Activated T-helper 1 cell treated with anti-CD3 and anti-CD28 coated beads, Interleukin-2, amount 50 U/mL, for 16 hours (primary cell): ENCODE data around the gene SPTAN1.

Experiments
- DNase-seq, 2 donors: peaks; one replicate each; pipeline ENCODE4 v3.0.0-alpha.2; 2020; ENCODE audit warnings: low read depth in 1 of 2, low spot score in 1 of 2

Gene SPTAN1

GRCh38 chr9:128595471-128595870 is 43.1 kb downstream of the SPTAN1 start:
- no peak for DNase-seq

GRCh38 chr9:128600099-128600498 is 47.7 kb downstream of the SPTAN1 start:
- DNase-seq, result no peak

DNA sequence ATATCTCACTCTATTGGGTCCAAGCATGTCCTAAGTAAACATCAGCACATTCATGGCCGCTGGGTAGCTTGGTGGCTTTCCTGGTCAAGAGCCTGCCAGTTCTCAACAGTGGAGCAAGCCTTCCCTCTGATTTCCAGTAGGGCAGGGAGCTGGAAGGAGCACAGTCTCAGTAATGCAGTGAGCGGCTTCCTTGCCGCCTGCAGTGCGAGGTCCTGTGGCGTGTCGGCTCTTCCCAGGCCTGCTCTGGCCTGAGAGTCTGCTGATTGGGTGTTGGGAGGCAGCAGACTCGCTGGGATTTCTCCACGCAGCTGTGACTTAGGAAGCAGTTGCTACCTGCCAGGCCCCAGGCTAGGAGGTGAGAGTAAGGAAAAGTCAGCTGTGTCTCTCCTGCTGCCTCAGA is 51.3 kb downstream of the SPTAN1 start:
- DNase-seq, result no peak

DNA sequence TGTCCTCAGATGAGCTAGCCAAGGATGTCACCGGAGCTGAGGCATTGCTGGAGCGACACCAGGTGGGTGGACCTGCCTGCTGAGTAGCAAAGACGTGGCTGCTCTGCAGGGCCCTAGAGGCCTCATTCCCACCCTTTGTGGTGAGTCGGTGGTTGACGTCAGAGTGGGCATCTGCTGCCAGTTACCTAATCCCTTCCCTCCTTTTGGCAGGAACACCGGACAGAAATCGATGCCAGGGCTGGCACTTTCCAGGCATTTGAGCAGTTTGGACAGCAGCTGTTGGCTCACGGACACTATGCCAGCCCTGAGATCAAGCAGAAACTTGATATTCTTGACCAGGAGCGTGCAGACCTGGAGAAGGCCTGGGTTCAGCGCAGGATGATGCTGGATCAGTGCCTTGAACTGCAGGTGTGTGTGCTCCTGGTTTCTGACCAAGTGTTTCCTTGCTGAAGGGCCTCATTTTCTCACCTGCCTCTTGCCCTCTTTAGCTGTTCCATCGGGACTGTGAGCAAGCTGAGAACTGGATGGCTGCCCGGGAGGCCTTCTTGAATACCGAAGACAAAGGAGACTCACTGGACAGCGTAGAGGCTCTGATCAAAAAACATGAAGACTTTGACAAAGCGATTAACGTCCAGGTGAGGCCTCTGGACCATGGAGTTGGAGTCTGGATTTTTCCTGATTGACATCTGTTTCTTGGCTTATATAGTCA is 55.4 kb downstream of the SPTAN1 start:
- DNase-seq, result no peak

DNA sequence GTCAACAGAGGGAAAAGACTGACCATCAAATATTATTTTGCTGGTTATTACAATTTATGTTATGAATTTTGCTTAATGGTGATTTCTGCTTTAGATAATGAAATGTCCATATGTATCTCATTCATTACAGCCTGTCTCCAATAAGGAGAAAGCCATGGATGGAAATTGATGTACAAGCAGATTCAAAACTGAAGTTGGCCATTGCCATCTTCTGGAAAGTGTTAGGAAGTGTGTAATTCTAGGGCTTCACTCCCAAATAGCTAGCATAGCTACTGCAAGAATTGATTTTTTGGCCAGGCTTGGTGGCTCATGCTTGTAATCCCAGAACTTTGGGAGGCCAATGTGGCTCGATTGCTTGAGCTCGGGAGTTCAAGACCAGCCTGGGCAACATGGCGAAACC is 58.5 kb downstream of the SPTAN1 start:
- DNase-seq, result no peak

DNA sequence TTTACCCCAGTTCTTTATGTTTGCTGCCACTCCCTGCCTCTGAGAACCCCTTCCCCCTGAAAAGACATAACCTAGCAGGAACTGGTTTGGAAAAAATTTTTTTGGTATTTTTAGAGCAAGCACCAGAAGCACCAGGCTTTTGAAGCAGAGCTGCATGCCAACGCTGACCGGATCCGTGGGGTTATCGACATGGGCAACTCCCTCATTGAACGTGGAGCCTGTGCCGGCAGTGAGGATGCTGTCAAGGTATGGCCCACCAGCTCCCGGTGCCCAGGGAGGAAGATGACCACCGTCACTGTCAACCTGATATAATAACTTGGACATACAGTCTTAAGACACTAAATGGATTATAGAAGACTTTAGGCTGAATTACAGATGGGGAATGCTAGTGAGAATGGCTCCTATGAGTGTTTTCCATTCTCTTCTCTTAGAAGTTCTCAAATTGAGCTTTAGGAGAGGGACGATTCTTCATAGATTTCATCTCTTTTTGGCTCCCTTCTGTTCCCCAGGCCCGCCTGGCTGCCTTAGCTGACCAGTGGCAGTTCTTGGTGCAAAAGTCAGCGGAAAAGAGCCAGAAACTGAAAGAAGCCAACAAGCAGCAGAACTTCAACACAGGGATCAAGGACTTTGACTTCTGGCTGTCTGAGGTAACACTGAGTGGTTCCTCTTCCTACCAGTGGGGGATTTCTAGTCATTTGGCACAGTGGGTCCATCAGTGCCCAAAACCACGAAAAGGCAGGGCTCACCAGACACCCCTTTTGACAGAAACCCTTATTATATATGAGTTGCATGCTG is 59.4 kb downstream of the SPTAN1 start:
- DNase-seq, result no peak

DNA sequence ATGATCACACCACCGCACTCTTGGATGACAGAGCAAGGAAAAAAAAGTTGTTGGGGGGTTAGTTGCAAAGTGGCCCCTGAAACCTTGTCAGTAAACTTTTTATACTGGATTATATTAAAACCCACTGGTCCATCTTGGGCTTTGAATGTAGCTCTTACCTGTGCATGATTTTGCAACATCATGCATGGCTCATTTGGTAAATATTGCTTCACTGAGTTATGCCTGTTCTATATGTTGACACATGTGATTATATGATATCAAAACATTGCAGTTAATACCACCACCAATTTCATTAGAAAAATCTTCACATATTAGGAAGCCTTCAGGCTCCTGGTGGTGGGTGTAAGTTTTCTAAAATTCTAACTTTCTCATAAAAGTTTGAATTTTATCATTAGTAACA is 62.3 kb downstream of the SPTAN1 start:
- no peak for DNase-seq

DNA sequence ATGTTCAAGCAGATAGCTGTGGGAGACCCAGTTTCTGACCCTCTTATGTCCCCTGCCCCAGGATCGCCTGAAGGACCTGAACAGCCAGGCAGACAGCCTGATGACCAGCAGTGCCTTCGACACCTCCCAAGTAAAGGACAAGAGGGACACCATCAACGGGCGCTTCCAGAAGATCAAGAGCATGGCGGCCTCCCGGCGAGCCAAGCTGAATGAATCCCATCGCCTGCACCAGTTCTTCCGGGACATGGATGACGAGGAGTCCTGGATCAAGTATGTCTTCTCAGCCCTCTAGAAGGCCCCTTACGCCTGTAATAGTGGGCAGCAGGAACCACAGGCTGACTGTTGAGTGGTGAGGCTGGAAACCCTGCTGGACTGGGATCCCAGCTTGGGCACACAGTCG is 63.2 kb downstream of the SPTAN1 start:
- no peak for DNase-seq

DNA sequence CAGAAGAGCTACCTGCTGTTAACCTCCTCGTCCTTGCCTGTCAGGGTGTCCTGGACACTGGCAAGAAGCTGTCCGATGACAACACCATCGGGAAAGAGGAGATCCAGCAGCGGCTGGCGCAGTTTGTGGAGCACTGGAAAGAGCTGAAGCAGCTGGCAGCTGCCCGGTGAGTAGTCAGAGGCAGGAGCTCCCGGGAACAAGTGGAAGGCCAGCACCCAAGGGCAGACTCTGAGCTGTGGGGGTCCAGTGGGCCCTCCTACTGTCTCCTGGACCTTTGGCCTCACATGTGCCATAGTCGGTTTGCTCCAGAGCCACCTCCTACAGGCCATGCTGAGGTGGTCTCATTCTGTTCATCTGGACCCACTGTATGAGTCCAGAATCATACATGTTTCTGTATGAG is 65.6 kb downstream of the SPTAN1 start:
- no peak for DNase-seq

DNA sequence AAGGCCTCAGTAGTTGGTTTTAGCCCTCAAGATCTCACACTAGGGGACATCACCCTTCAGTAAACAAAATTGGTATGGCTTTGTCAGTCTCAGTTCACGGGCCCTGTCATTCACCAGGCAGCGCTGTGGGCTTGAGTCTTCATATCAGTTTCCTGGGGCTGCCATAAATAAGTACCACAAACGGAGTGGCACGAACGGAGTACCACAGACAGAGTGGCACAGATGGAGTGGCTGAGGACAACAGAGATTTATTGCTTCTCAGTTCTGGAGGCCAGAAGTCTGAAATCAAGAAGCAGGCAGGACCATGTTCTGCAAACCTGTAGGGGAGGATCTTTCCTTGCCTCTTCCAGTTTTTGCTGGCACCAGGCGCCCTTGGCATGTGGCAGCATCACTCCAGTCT is 66.7 kb downstream of the SPTAN1 start:
- DNase-seq, result no peak

DNA sequence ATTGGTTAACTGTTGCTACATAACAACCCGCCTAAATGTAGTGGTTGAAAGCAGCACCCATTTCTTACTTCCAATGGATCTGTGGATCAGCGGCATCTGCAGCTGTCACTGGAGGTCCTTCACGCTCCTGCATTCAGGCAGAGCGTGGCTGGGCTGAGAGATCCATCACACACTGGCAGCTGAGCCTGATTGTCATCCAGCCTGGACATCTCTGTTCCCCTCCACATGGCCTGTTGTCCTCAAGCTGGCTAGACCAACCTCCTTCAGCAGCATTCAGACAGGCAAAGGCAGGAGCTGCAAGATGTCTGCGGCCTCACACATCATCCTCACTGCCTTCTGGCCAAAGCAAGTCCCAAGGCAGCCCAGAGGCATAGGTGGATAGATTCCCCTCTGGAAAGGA is 67.4 kb downstream of the SPTAN1 start:
- no peak for DNase-seq

DNA sequence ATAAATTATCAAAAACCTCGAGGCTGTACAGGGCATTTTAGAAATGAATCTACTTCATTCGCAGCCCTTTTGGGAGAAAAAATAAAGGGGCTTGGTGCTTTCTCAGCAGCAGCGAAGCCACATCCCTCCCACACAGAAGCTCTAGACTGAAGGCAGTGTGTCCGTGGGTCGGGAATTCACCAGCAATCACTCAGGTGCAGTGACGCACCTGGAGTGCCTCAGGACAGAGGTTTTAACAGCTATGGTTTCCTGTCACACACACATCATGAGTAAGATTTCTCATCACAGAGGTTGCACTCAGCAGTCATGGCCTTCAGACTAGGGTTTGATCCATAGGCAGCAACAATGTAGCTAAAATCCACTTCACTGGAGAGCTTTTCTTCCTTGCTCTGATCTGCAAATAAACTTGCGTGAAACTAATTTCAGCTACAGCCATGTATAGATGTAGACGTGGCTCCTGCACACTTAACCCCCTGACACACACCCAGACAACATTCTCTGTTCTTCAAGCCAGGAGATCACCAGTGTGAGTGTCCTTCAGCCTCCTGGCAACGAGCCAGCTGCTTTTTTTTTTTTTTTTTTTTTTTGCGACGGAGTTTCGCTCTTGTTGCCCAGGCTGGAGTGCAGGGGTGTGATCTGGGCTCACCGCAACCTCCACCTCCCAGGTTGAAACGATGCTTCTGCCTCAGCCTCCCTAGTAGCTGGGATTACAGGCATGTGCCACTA is 69.5 kb downstream of the SPTAN1 start:
- no peak for DNase-seq

GRCh38 chr9:128624566-128624965 is 72.2 kb downstream of the SPTAN1 start:
- no peak for DNase-seq

DNA sequence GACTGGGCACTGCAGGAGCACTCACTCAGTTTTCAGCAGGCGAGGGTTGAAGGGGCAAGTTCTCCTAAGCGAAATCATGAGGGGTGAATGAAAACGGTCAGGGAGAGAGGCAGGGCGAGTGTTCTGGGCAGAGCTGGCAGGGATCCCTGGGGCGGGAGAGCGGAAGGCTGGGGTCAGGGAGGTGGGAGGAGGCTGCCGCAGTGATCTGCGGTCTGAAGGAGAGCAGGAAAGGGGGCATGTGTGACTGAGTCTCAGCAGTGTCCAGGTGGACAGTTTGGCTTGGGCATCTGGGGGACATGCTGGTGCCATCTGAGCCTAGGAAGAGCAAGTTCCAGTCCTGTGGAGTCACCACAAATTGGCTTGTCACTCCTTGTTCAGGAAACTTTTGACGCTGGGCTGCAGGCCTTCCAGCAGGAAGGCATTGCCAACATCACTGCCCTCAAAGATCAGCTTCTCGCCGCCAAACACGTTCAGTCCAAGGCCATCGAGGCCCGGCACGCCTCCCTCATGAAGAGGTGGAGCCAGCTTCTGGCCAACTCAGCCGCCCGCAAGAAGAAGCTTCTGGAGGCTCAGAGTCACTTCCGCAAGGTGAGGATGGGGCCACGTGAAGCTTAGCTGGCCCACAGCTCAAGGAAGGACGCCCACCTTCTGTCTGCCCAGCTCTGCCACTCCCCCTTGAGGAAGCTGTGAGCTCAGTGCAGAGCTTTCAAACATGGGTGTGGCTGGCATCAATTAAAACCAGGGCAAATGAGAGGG is 73.2 kb downstream of the SPTAN1 start:
- DNase-seq, result no peak

DNA sequence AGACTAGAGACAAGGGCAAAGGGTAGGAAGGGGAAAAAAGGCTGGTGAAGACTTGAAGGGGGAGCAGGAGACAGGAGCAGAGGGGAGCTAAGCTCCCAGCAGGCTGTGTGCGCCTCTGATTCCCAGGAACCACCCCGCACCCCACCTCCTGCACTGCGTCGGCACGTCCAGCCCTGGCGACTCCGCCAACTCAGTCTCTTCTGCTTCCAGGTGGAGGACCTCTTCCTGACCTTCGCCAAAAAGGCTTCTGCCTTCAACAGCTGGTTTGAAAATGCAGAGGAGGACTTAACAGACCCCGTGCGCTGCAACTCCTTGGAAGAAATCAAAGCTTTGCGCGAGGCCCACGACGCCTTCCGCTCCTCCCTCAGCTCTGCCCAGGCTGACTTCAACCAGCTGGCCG is 73.8 kb downstream of the SPTAN1 start:
- DNase-seq, result no peak

DNA sequence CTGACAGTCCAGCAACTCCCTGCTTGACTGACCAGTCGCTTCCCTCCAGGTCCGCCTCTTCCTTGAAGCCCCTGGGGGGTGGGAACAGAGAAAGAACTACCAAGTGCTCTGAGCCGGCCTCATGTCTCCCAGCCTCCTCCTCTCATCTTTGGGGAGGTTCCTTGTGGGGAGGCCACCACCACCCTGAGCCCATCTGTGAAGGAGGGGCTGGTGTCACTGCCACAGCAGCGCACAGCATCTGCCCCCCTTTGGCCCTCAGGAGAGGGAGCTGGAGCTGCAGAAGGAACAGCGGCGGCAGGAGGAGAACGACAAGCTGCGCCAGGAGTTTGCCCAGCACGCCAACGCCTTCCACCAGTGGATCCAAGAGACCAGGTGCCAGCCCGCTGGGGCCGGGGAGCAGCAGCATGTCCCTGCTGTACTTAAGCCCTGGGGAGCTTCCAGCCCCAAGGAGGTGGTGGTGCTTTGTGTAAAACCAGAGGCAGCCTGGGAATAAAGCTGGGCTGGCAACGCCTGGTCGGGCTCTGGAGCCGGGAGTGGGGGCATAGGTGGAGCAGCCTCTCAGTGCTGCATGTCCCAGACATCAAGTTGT is 74.8 kb downstream of the SPTAN1 start:
- no peak for DNase-seq

DNA sequence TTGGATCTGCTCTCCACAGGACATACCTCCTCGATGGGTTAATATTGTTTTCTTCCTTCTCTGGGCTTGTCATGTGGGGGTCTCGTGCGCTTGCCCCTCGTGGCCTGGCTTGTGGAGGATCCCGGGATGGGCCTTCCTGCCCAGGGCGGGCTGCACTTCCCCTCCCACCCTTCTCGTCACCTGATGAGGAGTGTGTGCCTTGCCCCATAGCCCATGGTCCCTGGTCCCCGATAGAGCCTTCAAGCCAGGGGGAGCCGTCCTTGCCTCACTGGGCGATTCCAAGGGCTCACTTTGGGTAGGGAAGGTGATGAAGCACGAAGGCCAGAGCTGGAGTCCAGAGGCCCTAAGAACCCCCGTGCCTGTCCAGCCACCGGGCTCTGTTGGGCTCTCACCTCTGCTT is 75.5 kb downstream of the SPTAN1 start:
- DNase-seq, result no peak

DNA sequence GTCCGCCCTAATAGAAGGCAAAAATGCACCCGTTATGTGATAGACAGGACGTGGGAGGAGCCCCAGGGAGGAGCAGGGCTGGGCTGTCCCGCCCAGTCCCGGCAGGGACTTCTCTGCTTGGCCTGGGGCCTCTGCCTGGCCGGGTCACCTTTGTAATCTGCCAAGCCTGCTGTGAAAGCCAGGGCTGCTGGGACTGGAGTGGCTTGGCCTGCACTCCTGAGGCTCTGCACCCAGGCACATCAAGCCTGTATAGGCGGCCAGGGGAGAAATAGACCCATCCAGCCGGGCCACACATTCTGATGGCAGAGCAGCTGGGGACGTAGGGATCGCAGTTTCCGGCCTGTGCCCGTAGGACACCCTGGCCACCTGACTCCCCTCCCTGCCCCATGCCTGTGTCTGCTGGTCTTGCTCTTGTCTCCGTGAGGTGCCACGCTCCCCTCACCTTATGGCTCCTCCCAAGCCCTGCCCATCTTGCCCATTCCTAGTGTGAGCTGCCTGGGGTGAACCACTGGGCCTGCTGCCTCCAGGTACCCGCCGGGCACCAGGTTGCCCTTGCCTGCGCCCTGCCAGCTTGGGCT is 76.2 kb downstream of the SPTAN1 start:
- DNase-seq, result no peak

DNA sequence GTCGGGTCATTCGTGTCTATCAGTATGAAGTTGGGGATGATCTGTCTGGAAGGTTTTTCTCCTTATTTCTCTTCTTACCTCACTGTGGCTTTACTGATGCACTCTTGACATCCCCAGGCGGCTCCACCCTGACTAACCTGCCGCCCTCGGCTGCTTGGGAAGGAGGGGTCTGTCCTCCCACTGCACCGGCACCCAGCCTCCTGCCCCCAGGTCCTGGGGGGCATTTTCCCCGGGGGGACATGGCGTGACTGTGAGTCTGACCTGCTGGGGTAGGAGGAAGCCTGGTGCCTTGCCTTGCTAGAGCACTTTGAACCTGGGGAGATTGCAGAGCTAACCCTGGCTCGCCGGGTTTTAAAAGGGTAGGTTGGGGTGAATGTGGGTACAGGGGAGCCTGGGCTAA is 76.7 kb downstream of the SPTAN1 start:
- no peak for DNase-seq

GRCh38 chr9:128629852-128630545 is 77.6 kb downstream of the SPTAN1 start:
- no peak for DNase-seq
